ENCODE data around the gene MTX3.

MTX3 gene

DNA sequence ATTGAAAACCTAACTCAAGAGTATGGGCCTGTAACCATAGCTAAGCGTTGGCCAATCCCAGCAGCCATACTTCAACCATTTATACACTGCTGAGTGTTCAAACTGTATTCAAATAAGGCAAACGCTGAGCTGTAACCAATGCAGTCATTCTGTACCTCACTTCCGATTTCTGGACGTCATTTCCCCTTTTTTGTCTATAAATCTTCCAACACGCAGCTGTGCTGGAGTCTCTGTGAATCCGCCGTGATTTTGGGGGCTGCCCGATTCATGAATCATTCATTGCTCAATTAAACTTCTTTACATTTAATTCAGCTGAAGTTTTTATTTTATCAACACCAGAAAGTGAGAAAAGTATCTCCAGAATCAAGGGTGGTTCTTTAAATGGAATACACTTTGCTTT is 31.7 kb downstream of the MTX3 start:
- no peak overlapping the region for H3K4me3 ChIP-seq (ENCODE audit: low read depth, low read length)
- TF ChIP-seq, protein P1, sequence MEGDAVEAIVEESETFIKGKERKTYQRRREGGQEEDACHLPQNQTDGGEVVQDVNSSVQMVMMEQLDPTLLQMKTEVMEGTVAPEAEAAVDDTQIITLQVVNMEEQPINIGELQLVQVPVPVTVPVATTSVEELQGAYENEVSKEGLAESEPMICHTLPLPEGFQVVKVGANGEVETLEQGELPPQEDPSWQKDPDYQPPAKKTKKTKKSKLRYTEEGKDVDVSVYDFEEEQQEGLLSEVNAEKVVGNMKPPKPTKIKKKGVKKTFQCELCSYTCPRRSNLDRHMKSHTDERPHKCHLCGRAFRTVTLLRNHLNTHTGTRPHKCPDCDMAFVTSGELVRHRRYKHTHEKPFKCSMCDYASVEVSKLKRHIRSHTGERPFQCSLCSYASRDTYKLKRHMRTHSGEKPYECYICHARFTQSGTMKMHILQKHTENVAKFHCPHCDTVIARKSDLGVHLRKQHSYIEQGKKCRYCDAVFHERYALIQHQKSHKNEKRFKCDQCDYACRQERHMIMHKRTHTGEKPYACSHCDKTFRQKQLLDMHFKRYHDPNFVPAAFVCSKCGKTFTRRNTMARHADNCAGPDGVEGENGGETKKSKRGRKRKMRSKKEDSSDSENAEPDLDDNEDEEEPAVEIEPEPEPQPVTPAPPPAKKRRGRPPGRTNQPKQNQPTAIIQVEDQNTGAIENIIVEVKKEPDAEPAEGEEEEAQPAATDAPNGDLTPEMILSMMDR (IDR thresholded peaks at IDR 0.05; ENCODE audit: borderline replicate concordance, insufficient read depth, low read depth, low read length): no peak

DNA sequence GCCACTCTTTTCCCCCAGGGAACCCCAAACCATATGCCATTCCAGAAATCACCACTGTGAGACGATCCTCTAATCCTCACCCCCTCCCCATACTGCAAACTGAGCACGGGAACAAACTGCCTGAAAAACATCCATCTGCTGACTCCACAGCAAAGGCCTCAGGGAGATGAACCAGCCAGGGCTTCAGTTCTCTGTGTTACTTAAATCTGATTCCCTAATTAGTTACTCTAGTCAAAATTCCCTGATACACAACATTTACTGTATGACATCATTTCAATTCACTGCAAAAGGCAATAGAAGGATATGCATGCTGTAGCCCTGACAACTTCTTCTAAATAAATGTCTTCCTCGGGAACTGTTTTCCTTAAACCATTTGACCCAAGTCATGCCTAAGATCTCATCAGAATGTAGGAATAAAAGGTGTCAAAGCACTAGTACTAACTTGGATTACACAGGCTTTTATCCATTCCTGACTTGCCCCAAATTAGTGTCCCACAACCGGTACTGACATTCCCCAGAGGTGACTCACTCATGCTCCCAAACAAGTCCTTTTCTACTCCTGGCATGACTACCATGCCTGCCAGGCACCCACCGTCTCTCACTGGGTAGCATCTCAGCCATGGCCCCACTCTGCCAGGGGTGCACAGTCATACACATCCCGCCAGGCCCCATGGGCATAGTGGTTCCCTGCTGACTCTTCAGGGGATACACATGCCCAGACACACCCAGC is 35.0 kb downstream of the MTX3 start:
- H3K4me3 ChIP-seq (ENCODE audit: low read depth, low read length): no peak overlapping the region
- TF ChIP-seq, protein P1 (IDR thresholded peaks at IDR 0.05; ENCODE audit: borderline replicate concordance, insufficient read depth, low read depth, low read length): no peak

DNA sequence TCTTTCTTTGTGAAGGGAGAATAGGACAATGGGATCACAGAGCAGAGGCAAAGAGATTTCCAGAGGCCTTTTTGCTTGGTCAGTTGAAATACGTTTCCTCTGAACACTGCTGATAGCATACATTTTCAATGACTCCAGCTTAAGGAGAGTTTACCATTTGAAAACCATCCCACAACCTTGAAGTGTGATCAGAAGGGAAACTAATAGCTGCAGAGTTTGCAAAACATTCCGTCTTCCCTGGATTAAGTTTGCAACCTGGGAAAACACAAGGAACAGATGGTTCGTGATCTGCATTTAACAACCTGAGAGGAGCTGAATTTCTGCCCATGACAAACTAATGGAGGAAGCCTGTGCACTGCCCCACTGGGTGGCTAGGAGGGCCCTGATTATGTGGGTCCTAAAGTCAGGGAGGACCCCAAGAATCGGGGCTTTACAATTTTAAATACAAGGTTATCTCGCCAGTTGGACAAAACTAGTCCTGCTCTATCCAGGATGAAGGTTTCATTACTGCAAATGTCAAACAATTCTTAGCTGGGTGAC is 35.6 kb downstream of the MTX3 start:
- no peak overlapping the region for H3K4me3 ChIP-seq (ENCODE audit: low read depth, low read length)
- TF ChIP-seq, protein P1 (IDR thresholded peaks at IDR 0.05; ENCODE audit: borderline replicate concordance, insufficient read depth, low read depth, low read length): no peak

DNA sequence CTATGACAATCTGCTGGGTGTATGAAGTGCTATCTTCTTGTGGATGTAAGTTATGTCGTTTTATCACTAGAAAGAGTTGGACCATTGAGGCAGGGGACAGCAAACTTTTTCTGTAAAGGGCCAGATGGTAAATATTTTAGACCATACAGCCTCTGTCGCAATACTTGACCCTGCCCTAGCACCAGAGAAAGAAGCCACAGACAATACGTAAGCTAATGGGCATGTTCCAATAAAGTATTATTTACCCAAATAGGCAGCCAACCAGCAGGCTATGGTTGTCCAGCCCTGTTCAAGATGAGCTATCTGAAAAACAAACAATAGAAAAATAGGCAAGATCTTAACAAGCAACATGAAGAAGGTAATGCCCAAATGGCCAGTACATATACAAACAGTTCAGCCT is 36.4 kb downstream of the MTX3 start:
- TF ChIP-seq, protein P1 (IDR thresholded peaks at IDR 0.05; ENCODE audit: borderline replicate concordance, insufficient read depth, low read depth, low read length): no peak
- H3K4me3 ChIP-seq (ENCODE audit: low read depth, low read length): no peak overlapping the region

DNA sequence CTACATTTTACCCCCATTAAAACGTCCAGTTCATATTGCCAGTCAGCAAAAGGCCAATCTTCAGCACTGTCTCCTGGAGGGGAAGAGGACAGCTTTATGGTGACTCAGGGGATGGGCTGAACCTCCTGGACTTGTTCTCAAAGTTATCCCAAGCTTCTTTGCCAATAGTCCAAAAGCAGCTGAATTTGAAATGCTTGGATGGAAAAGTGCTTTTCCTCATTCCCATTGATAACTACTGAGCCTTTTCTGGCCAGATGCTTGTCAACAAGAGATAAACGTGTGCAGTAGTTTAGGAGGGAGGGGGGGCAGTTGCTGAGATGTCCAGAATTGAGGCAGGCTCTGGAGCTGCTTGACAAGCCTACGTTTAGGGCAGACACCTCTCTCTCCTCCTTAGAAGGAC is 43.5 kb downstream of the MTX3 start:
- no peak overlapping the region for H3K4me3 ChIP-seq (ENCODE audit: low read depth, low read length)
- TF ChIP-seq, protein P1 (IDR thresholded peaks at IDR 0.05; ENCODE audit: borderline replicate concordance, insufficient read depth, low read depth, low read length): no peak

DNA sequence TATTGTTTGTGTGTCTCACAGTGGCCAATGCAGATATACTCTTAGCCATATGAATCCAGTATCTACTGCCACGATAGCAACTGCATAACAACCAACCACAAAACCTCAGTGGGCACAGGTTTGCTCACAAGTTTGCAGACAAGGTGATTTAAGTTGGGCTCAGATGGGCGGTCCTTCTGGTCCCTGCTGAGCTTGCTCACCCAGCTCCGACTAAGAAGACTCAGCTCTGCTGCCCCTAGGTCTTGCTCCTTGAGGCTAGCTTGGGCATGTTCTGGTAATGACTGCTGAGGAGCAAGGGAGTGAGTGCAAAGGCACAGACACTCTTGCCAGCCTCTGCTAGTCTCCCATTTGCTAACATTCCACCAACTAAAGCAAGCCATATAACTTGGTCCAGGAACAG is 52.6 kb downstream of the MTX3 start:
- TF ChIP-seq, protein P1 (IDR thresholded peaks at IDR 0.05; ENCODE audit: borderline replicate concordance, insufficient read depth, low read depth, low read length): no peak
- no peak overlapping the region for H3K4me3 ChIP-seq (ENCODE audit: low read depth, low read length)

DNA sequence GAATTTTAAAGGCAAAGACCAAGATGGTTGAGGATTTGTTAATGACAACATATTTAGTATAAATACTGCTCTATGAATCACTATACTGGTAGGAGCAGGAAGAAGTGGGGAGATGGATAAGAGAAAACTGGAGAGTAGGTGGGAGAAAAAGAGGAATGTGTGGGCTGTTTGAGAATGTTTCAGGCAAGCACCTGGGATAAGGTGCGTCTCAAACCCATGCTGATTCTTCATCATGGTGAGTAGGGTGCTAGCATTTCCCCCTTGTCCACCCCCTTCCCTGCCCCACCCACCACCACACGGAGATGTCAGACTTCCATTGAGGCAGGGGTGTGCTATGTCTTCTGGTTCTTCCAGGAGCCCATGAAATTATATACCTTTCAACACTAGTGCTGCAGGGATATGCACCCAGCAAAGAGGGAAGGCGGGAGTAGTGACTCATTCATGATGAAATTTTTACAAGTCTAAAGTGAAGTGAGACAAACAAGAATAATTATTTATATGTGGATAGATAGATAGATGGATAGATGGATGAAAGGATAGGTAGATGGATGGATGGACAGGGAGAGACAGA is 54.3 kb downstream of the MTX3 start:
- TF ChIP-seq, protein P1 (IDR thresholded peaks at IDR 0.05; ENCODE audit: borderline replicate concordance, insufficient read depth, low read depth, low read length): no peak
- no peak overlapping the region for H3K4me3 ChIP-seq (ENCODE audit: low read depth, low read length)

Measured in GM12875 (cell line).